Astrocyte (in vitro differentiated cells and primary cell): ENCODE measurements around the gene CROCC. TPM values are rescaled to one million over a fixed set of nuclear protein-coding genes. Genes with fewer than 3 reads are reported as not detected.

ENCODE experiments used
- DNase-seq: peaks from one replicate; pipeline ENCODE4 v3.0.0-alpha.2; 2010; ENCODE audit warnings: low read depth
- FAIRE-seq: peaks from 2 replicates; lab custom pipeline; 2011; peaks lifted over from hg19 to GRCh38; lab: Jason Lieb, UNC
- H2AFZ ChIP-seq: 2 replicates; pipeline ENCODE4 v1.6.0; 2012; ENCODE audit warnings: low read depth, low read length, inconsistent platforms
- H3K27ac ChIP-seq: 2 replicates; pipeline ENCODE4 v1.5.1; 2011; ENCODE audit warnings: low read depth, low read length, inconsistent platforms
- H3K27me3 ChIP-seq: 2 replicates; pipeline ENCODE4 v1.6.0; 2011; ENCODE audit warnings: low read length, inconsistent platforms; ENCODE audit not compliant: insufficient read depth
- H3K36me3 ChIP-seq: 2 replicates; pipeline ENCODE4 v1.5.1; 2011; ENCODE audit warnings: low read length, inconsistent platforms; ENCODE audit not compliant: insufficient read depth
- H3K4me1 ChIP-seq: 2 replicates; pipeline ENCODE4 v1.5.1; 2011; ENCODE audit warnings: low read length, inconsistent platforms; ENCODE audit not compliant: insufficient read depth
- H3K4me2 ChIP-seq: 2 replicates; pipeline ENCODE4 v1.6.0; 2012; ENCODE audit warnings: low read length, inconsistent platforms
- H3K4me3 ChIP-seq: 2 replicates; pipeline ENCODE4 v1.5.1; 2011; ENCODE audit warnings: low read depth, mild to moderate bottlenecking, low read length, inconsistent platforms; ENCODE audit not compliant: insufficient read depth
- H3K79me2 ChIP-seq: 2 replicates; pipeline ENCODE4 v1.6.0; 2012; ENCODE audit warnings: mild to moderate bottlenecking, low read length, inconsistent platforms; ENCODE audit not compliant: insufficient read depth
- H3K9ac ChIP-seq: 2 replicates; pipeline ENCODE4 v1.6.0; 2012; ENCODE audit warnings: mild to moderate bottlenecking, low read length, inconsistent platforms
- H3K9me3 ChIP-seq: 2 replicates; pipeline ENCODE4 v1.5.1; 2012; ENCODE audit warnings: low read depth, mild to moderate bottlenecking, low read length, inconsistent platforms; ENCODE audit not compliant: insufficient read depth
- H4K20me1 ChIP-seq: 2 replicates; pipeline ENCODE4 v1.6.0; 2012; ENCODE audit warnings: low read length, inconsistent platforms; ENCODE audit not compliant: insufficient read depth
- H3K27ac Mint-ChIP-seq: one replicate; pipeline ENCODE4 v1.8.0; 2021; ENCODE audit warnings: mild to moderate bottlenecking, mixed read lengths; ENCODE audit not compliant: unreplicated experiment
- H3K27me3 Mint-ChIP-seq: one replicate; pipeline ENCODE4 v1.8.0; 2021; ENCODE audit warnings: low read depth, mixed read lengths; ENCODE audit not compliant: unreplicated experiment
- H3K36me3 Mint-ChIP-seq: one replicate; pipeline ENCODE4 v1.8.0; 2021; ENCODE audit warnings: low read depth, mixed read lengths; ENCODE audit not compliant: unreplicated experiment
- H3K4me1 Mint-ChIP-seq: one replicate; pipeline ENCODE4 v1.8.0; 2021; ENCODE audit warnings: low read depth, mixed read lengths; ENCODE audit not compliant: unreplicated experiment
- H3K4me3 Mint-ChIP-seq: one replicate; pipeline ENCODE4 v1.8.0; 2021; ENCODE audit warnings: mild to moderate bottlenecking, moderate library complexity, mixed read lengths; ENCODE audit not compliant: unreplicated experiment
- H3K9me3 Mint-ChIP-seq: one replicate; pipeline ENCODE4 v1.8.0; 2021; ENCODE audit warnings: mild to moderate bottlenecking, mixed read lengths; ENCODE audit not compliant: unreplicated experiment
- EZH2 ChIP-seq: IDR thresholded peaks from 2 replicates; pipeline ENCODE4 v1.6.1; 2012; ENCODE audit warnings: mild to moderate bottlenecking, low read length, inconsistent platforms; ENCODE audit not compliant: insufficient read depth
- total RNA-seq: library from RNA; stranded (reverse); gene quantifications from 2 replicates; pipeline ENCODE4 v1.2.1, GENCODE V29; 2021
- TF ChIP-seq, protein P1 (sequence below): IDR thresholded peaks from 2 replicates; pipeline ENCODE4 v1.5.1; 2011; ENCODE audit warnings: low read depth, mild to moderate bottlenecking, inconsistent platforms, low read length, moderate library complexity; ENCODE audit not compliant: insufficient read depth

Gene CROCC
- total RNA-seq, 1 donor from 2014 or later = 12.1 TPM

DNA sequence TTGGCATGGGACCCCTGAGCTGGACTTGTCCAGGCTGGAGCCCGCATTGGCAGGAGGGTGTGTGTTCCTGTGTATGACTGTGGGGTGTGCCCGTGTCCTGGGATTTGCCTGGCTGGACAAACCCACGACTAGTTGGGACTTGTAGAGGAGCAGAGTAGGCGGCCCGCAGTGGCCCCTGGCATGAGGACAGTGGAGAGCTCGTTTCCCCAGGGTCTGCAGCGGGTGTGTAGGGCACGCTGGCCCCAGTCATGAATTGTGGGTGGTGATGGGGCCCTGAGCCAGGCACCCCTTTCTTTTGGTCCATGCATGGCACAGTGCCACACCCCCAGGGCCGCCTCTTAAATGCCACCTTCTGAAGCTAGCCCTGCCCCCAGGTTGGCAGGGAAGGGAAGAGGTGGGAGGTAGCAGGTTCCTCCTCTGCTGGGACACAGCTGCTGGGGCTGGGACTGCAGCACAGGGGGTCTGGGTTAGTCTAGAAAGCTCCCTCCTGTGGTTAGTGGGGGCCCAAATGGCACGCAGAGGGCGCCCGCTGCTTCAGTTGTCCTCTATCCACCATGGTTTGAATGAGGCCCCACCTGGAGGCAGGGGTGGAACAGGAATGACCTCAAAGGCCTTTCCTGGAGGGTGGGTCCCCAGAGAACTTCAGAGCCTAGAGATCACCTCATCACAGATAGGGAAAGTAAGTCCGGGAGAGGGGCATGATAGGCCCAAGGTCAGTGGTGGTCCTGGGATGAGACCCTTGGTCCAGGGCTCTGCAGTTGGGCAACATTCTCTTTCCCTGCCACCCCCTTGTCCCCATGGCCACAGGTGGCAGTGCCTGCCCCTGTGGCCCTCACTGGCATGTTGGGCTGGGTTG is 4.1 kb downstream of the CROCC start:
- H2AFZ ChIP-seq = no peak overlapping the region
- Mint-ChIP-seq H3K4me1 (peaks cover 6% of the 10 kb centered on the region), H3K36me3 (peaks cover 10% of the 10 kb centered on the region), H3K4me3 (no peak overlapping the region), H3K9me3 (no peaks in the 10 kb centered on the region), H3K27ac (peak overlapping the region; percentile 85), H3K27me3 (peaks cover 22% of the 10 kb centered on the region)
- DNase-seq = no peak
- no peak for TF ChIP-seq EZH2
- TF ChIP-seq, protein P1, sequence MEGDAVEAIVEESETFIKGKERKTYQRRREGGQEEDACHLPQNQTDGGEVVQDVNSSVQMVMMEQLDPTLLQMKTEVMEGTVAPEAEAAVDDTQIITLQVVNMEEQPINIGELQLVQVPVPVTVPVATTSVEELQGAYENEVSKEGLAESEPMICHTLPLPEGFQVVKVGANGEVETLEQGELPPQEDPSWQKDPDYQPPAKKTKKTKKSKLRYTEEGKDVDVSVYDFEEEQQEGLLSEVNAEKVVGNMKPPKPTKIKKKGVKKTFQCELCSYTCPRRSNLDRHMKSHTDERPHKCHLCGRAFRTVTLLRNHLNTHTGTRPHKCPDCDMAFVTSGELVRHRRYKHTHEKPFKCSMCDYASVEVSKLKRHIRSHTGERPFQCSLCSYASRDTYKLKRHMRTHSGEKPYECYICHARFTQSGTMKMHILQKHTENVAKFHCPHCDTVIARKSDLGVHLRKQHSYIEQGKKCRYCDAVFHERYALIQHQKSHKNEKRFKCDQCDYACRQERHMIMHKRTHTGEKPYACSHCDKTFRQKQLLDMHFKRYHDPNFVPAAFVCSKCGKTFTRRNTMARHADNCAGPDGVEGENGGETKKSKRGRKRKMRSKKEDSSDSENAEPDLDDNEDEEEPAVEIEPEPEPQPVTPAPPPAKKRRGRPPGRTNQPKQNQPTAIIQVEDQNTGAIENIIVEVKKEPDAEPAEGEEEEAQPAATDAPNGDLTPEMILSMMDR = no peak
- no peaks in the 10 kb centered on the region for H3K9me3 ChIP-seq
- H3K27me3 ChIP-seq = no peaks in the 10 kb centered on the region
- FAIRE-seq = no peak
- no peak overlapping the region for H3K27ac ChIP-seq
- H4K20me1 ChIP-seq = peaks cover 37% of the 10 kb centered on the region
- H3K4me1 ChIP-seq = peaks cover 10% of the 10 kb centered on the region
- no peak overlapping the region for H3K9ac ChIP-seq
- H3K4me3 ChIP-seq = no peak overlapping the region
- H3K4me2 ChIP-seq = no peak overlapping the region
- H3K36me3 ChIP-seq = no peaks in the 10 kb centered on the region
- no peaks in the 10 kb centered on the region for H3K79me2 ChIP-seq

DNA sequence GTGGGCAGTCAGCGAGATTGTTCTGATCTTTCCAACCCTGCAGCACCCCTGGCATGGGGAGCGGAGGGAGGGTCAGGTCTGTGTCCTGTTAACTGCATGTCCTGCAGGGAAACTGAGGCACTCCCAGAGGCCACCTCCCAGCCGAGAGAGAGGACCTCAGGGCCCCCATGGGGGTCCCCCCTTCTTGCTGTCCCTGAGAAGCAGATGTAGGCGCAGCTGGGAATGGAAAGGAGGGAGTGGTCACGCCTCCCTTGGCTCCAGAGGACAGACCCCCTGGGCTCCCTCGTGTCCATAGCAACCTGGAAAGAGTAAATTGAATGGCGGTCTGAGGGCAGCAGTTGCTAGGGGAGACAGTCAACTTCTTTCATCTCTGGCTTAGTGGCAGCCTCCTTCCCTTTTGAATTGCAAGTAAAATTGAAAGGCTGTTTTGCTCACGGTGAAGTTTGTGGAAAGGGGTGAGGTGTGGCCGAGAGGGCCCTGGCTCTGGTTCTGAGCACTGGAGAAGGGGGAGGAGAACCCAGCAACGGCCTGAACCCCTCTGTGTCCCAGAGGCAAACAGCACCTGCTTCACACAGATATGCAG is 4.9 kb downstream of the CROCC start:
- Histone ChIP-seq H3K27ac (no peak overlapping the region), H3K4me1 (peaks cover 6% of the 10 kb centered on the region)
- H3K27ac Mint-ChIP-seq = no peak overlapping the region

More for the DNA sequence above, 4.9 kb downstream of the CROCC start:
- no peaks in the 10 kb centered on the region for H3K27me3 ChIP-seq
- H3K36me3 Mint-ChIP-seq = peaks cover 10% of the 10 kb centered on the region
- H3K4me2 ChIP-seq = no peak overlapping the region
- no peak overlapping the region for H3K4me3 Mint-ChIP-seq
- no peak for TF ChIP-seq EZH2
- TF ChIP-seq, protein P1 = no peak
- no peak overlapping the region for H3K4me3 ChIP-seq
- H3K9me3 ChIP-seq = no peaks in the 10 kb centered on the region
- DNase-seq (no peak), FAIRE-seq (no peak)
- no peaks in the 10 kb centered on the region for H3K79me2 ChIP-seq
- peaks cover 22% of the 10 kb centered on the region for H3K27me3 Mint-ChIP-seq
- no peaks in the 10 kb centered on the region for H3K9me3 Mint-ChIP-seq
- H3K4me1 Mint-ChIP-seq = peaks cover 4% of the 10 kb centered on the region
- peaks cover 37% of the 10 kb centered on the region for H4K20me1 ChIP-seq
- H3K36me3 ChIP-seq = no peaks in the 10 kb centered on the region
- no peak overlapping the region for H3K9ac ChIP-seq
- no peak overlapping the region for H2AFZ ChIP-seq
